SH-SY5Y (cell line): Measurements from ENCODE around the gene CCNYL1.

Experiments used
- GATA2 ChIP-seq: IDR thresholded peaks from 2 replicates; pipeline ENCODE4 v1.6.1; 2011; ENCODE audit warnings: mild to moderate bottlenecking, low read depth, low read length
- GATA3 ChIP-seq: IDR thresholded peaks from 2 replicates; pipeline ENCODE4 v1.6.1; 2011; ENCODE audit warnings: low read depth, mild to moderate bottlenecking, low read length, moderate library complexity

DNA sequence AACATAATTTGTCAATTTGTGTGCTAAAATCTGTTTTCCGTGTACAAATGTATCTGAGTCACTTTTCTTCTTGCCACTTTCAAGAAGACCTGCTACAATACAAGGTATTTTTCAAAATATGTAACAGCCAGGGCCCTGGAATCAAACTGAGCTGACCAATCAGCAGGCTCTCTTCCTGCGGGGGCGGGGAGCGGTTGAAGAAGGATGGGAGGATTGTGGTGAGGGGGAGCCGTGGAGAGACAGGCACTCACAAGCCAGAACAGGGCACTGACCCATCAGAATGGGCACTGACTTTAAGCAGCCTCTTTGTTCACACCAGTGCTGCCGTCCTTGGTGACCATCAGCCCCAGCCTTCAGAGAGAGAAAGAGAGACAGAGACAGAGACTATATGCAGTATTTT is 40.6 kb upstream of the CCNYL1 start:
- no peak for TF ChIP-seq GATA2
- TF ChIP-seq GATA3, result no peak
